Measurements from ENCODE around the gene PAQR5.
"Not testable (repeated sequence)": the region's sequence is repeated elsewhere in the genome, so short reads cannot be mapped to it uniquely, and the experiment has no call there.

Gene PAQR5

DNA sequence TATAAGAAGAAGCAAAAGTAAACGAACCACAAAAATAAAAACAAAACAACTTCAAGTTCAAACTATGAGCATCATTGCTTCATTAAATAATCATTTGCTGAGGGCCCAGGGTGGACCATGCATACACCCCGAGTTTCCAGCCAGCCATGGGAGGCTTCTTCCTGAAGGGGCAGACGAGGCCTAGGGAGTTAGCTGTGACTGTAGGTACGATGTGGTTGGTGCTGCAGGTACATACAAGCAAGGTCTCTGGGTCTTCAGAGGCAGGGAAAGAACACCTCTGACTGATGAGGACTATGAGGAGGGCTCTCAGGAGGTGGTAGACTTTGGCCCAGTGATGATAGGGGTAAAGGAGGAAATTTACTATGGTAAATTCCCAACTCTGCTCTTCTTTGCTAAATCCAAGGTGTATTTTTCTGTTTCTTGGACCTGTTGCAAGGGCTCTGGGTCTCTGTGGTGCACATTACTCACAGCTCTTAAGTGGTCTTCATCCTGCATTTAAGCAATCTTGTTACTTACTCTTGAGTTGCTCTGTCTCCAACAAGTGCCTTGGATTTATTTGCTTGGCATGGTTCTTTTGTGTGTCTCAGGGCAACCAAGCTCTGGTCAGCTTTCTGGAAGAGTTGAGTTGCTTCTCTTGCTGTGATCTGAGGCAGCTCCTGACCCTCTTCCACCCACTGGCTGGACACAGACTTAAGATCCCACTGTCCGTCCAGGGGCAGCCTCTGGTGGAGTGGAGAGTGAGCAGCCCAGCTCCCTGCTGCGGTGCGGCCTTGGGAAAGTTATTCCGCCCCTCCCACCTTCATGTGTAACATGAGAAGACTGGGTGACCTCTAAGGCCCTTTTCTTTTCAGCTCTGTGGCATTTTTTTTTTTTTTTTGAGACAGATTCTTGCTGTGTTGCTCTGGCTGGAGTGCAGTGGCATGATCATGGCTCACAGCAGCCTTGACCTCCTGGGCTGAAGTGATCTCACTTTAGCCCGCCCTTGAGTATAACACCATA lies 59.4 kb downstream of the PAQR5 start:
- DNase-seq (ENCODE audit: low read depth) = peak; percentile 69

DNA sequence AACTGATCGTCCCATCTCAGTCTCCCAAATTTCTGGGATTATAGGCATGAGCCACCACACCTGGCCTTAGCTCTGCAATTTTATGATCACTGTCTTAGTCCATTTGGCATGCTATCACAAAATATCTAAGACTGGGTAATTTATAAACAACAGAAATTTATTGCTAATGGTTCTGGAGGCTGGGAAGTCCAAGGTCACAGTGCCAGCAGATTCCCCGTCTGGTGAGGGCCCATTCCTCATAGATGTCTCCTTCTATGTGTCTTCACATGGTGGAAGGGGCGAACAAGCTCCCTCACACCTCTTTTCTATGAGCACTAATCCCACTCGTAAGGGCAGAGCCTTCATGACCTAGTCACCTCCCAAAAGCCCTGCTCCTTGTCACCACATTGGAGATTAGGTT lies 60.1 kb downstream of the PAQR5 start:
- no peak for DNase-seq (ENCODE audit: low read depth)

DNA sequence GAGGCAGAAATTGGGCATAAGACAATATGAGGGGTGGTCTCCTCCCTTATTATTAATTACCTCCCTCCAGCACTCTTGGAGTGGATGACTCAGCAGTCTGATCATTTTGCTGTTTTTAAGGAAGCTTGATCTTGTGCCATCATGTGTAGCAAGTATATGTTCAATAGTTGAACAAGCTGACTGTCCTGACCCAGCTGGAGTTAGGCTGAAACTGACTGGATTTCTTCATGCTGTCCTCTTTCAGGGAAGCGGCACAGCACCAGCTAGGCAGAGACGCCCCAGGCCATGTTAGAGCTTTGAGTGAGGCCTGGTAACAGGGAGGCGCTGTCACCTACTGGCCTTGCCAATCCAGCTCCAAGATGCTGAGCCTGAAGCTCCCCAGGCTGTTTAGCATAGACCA lies 61.0 kb downstream of the PAQR5 start:
- DNase-seq (ENCODE audit: low read depth) = peak; percentile 37

DNA sequence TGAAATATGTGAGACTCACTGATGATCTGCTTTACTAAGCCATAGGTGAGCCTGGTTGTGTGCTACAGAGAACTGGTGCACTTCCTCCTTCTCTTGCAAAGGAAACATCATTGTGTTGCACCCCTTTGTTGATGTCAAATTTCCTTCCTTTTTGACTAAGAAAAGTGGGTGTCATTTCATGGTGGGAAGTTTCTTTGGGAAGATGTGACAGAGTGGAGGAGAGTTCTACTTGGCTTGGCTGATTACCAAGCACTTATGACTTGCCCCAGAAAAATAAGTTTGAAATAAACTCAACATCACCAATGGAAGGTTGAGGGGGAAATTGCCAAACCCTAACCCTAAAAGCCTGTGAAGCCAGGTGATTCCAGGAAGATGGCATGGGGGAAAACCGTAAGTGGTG lies 61.9 kb downstream of the PAQR5 start:
- DNase-seq (ENCODE audit: low read depth) = no peak

DNA sequence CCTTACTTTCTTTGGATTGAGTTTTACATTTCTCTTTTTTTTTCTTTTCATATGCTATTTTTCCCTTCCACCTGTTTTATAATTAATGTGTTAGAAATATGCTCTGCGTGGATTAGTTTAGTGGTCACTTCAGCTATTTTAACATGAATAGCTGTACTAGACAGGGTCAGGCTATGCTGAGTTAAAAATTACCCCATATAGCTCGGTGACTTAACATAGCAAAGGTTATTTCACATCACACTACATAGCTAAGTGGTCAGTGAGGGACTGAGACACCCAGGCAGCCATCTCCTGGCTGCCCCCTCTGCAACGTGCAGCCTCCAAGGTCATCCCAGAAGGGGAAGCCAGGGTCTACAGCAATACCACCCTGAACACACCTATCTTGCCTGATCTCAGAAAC lies 68.5 kb downstream of the PAQR5 start:
- DNase-seq (ENCODE audit: low read depth) = no peak

DNA sequence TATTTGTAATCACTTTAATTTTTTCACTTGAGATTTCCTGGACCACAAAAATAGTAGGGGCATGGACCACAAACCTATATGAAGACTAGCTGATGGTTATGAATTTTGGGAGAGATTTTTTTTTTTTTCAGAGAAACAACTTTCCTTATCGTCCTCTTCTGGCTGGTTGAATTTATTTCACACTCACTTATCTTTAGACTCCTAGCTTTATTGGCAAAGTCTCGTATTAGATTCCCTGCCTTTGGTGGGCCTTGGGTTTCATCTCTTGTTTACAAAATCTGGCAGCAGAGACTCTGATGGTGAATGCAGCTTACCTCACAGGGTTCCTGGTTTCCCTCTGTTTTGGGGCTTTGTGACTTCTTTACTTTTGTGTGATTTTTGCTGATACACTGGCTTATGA lies 70.9 kb downstream of the PAQR5 start:
- DNase-seq (ENCODE audit: low read depth) = no peak

DNA sequence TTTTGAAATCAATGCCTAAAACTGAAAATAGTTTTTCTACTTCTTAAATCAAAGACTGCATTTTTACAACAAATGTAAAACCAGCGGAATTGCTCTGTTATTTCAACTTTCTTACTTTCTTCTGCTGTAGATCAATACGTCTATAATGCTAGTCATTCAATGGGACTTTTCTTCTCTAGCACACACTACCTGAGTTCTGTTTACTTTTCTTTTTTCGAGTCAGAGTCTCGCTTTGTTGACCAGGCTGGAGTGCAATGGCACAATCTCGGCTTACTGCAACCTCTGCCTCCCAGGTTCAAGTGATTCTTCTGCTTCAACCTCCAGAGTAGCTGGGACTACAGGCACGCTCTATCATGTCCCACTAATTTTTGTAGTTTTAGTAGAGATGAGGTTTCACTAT lies 74.7 kb downstream of the PAQR5 start:
- no peak for DNase-seq (ENCODE audit: low read depth)

DNA sequence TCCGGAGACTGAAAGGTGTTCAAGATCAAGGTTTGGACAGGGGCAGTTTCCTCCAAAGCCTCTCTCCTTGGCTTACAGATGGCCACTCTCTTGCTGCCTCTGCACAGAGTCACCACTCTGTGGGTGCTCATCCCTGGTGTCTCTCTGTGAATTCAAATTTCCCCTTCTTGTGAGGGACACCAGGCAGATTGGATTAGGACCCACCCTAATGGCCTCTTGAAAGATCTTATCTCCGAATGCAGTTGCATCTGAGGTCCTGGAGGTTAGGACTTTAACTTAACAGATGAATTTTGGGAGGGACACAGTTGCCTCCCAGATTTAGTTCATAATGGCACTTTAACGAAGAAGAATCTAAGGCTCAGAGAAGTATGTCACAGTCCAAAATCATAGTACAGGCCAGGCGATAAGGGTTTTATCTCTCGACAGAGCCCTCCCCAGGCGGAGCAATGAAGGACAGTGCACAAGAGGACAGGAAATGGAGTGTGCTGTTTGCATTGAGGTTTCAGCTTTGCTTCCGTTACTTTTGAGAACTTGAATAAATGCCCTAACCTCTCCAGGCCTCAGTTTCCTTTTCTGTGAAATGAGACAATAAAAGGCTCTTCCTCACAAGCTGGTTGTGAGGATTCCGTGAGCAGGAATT lies 76.6 kb downstream of the PAQR5 start:
- DNase-seq (ENCODE audit: low read depth) = no peak

DNA sequence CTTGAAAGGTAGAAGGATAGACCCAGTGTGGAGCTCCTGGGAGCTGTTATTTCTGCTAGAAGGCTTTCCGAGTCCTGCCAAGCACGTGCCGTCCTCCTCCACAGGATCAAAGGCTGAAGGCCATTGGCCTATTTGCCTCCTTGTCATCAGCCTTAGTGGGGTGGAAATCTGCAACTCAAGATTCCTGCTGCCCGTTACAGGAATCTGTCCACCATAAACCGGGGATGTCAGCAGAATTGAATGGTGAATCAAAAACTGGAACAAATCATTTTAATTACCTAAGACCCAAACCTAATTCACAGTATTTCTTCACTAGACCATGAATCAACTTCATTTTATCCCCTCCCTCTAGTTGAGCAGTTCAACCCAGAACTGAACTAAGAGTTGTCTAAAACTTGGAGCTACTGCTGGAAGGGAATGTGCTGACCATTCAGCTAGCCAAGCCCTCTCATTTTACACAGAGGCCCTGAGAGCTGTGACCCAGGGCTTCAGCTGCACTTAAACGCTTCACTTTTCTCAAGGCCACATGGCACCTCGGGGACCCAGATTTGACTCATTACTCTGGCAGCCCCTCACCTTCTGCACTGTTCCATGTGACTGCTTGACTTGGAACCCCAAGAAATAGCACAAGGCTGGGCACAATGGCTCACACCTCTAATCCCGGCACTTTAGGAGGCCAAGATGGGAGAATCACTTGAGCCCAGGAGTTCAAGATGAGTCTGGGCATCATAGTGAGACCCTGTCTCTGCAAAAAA lies 78.7 kb downstream of the PAQR5 start:
- no peak for DNase-seq (ENCODE audit: low read depth)

DNA sequence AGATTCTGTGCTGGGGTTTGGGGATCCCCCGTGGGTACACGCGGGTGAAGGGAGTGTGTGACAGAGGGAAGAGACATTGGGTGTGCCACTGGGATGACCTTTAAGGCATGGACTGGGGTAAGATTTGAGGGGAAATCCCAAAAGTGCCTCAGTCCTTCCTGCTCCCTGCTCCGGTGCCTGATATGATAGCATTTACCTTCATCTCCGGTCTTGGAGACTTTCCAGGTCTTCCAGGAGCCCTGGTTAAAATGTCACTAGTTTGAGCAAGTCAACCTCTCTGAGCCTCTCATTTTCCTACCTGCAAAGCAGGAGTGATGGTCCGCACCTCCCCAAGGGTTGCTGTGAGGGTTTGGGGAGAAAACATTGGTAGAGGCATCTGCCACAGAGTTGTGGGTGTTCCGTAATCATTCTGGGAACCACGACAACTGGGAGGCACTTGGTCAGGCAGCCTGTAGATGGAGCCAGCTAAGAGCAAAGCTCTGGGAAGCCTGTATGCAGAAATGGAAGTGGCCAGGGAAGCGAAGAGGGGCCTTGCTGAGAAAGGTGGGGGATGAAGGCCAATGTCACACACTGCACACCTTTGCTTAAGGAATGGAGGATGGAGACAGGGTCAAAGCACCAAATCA lies 81.5 kb downstream of the PAQR5 start:
- peak; percentile 46 for DNase-seq (ENCODE audit: low read depth)

DNA sequence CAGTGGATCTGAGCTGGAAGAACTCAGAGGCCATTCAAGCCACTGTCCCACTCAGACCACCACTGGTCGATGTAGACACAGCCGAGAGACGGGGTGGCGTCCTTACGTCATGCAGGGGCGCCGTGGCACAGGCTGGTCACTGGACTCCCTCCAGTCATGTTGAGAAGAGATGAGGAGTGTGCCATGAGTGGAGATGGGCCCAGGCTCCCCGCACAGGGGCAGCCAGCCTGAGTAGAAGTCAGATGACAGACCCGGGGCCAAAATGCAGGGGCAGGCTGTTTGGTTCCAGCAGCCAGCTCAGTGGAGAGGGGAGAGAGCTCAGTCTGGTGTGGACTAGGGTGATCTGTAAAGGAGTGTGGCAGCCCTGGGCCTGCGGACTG lies 82.0 kb downstream of the PAQR5 start:
- no peak for DNase-seq (ENCODE audit: low read depth)

DNA sequence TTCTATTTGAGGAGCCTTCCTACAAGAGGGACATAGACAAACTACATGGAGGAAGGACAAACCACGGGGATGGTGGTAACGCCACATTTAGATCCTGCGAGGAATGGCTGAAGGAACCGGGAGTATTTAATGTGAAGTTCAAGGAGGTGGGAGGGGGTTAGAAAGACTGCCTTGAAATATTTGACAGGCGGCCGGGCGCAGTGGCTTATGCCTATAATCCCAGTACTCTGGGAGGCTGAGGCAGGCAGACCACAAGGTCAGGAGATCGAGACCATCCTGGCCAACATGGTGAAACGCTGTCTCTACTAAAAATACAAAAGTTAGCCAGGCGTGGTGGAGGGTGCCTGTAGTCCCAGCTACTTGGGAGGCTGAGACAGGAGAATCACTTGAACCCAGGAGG lies 83.5 kb downstream of the PAQR5 start:
- not testable (repeated sequence) for DNase-seq (ENCODE audit: low read depth)

DNA sequence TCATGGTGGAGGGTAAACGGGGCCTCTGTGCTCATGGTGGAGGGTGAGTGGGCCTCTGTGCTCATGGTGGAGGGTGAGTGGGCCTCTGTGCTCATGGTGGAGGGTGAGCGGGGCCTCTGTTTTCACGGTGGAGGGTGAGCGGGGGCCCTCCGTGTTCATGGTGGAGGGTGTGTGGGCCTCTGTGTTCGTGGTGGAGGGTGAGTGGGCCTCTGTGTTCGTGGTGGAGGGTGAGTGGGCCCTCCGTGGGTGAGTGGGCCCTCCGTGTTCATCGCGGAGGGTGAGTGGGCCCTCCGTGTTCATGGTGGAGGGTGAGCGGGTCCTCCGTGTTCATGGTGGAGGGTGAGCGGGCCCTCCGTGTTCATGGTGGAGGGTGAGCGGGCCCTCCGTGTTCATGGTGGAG lies 85.4 kb downstream of the PAQR5 start:
- DNase-seq (ENCODE audit: low read depth) = not testable (repeated sequence)

DNA sequence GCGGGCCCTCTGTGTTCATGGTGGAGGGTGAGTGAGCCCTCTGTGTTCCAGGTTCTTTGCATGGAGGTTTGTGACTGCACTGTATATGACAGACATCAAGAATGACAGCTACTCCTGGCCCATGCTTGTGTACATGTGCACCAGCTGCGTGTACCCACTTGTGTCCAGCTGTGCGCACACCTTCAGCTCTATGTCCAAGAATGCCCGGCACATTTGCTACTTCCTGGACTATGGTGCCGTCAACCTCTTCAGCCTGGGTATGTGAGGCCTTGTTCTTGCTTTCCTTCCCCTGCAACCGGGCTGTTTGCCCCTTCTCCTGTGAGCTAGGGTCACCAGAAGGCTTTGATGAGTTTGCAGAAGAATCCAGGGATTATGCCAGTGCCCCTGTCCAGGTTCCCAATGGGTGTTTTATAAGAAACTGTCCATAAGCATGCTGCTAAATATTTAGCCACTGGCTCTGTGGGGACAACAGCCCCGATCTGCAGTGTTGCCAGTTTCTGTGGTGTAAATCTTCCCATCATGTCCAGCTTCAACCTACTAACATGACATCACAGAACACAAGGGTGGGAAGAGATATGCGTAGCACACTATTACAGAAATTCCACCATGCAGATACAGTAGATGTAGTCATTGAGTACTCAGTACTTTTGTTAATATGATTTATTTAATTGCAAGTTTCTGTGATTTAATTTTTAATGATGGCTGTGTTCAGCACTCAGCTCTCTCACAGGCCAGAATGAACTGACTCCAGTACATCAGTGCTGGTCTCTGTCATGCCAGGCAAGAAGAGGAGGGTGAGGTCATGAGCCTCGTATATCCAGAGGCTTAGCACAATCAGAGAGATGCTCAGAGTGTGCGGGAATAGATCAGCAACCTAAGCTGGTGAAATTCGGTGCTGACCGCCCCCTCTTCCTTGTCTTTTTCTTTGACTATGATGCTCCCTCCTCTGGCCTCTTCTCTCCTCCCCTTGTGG lies 86.2 kb downstream of the PAQR5 start:
- DNase-seq (ENCODE audit: low read depth) = no peak

DNA sequence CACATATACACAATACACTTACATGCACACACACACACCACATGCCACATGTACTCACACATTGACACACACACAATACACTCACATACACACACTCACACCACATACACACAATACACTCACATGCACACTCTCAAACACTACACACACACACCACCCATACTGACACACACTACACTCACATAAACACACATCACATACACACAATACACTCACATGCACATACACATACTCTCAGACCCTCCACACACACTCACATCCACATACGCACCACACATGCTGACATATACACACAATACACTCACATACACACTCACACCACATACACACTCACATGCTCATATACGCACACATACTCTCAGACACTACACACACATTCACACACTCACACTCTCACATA lies 87.1 kb downstream of the PAQR5 start:
- no peak for DNase-seq (ENCODE audit: low read depth)

DNA sequence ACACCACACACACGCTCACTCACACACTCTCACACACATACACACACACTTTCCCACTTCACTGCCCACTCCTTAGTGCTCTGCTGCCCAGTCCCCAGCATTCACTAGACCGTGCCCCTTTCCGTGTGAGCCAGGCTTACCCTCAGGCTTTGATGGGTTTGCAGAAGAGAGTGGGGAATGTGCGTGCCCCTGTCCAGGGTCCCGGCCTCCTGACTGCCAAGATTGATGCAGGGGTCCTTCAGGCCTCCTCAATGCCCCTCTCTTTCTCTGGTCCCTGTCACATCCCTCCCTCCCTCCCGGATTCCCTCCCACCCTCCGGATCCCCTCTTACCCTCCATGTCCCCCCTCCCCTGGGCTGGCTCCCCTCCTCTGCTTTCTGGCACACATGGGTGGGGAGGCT lies 87.6 kb downstream of the PAQR5 start:
- no peak for DNase-seq (ENCODE audit: low read depth)

DNA sequence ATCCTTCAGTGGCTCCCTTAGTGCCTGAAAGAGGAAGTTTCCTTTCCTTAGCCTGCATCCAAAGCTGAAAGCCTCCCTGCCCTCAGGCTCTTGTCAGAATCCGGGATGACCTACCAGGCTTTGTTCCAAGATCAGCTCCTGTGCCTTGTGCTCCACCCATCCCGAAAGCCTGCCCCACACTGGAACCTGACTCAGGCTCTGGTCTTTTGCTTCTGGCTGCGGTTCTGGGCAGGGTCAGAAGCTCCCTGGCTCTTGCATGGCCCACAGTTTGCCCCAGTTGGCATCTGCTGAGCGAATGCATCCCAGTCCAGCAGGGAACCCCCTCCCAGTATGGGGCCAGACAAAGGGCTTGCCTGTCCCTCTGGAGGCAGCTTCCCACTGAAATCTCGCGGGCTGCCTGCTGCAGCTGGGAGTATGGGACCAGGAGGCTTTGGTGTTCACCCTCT lies 89.6 kb downstream of the PAQR5 start:
- no peak for DNase-seq (ENCODE audit: low read depth)

DNA sequence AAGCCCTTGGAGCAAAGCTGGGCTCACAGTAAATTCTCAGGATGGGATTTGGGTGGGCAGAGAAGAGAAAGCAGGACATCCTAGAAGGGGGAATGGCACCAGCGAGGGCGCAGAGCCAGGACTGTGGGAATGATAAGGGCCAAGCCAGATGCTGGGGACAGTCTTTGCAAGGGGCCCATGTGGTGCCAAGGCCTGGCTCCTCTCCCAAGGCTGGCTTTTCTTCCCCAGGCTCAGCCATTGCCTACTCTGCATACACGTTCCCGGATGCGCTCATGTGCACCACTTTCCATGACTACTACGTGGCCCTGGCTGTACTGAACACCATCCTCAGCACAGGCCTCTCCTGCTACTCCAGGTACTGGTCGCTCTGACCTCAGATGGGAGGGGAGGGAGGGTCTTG lies 90.7 kb downstream of the PAQR5 start:
- DNase-seq (ENCODE audit: low read depth) = no peak

DNA sequence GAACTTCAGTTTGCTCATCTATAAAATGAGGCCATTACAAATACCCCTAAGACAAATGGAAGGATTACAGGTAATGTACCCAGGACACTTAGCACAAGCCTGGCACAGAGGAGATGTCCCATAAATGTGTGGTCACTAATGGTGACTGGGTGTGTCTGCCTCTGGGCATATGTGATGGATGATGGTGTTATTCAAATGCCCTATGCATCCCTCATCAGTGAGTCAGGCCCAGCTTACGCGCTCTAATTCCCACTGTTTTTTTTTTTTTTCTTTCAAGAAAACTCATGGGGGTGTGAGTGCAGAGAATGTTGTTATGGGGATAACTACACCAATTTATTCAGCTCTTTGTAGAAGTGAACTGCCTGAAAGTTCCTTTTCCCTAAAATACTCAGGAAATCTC lies 91.9 kb downstream of the PAQR5 start:
- DNase-seq (ENCODE audit: low read depth) = peak; percentile 59

DNA sequence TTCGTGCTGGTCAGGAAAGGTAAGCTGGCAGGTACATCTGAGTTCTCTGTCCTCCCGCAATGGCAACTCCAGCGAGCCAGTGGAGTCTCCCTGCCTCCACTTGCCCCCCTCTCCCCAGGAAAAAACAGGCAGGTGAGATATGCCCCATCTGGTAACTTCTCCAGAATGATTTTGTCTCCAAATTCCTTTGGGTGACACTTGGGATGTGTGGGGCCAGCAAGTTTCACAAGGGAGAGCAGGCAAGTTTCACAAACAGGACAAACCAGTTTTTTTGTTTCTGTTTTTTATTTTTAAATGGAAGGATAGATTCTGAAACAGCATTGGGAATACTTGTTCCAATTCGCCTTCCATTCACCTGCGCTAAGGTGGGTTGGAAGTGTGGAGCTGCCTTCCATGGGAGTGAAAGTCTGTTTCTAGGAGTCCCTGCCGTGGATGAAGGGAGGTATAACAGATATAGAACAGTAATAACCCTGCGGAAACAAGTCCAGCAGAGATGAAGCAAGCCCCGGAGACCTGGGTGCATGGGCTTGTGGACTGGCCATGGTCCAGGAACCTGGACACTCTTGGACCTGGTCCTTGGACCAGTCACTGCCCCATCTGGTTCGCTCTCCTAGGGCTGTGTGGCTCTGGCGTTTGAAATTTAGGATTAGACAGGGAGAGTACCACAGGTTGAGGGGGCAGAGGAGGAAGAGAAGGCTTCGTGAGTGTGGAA lies 92.5 kb downstream of the PAQR5 start:
- no peak for DNase-seq (ENCODE audit: low read depth)
